ENCODE results near the gene TP63. TPM values are rescaled to one million over a fixed set of nuclear protein-coding genes. Genes with fewer than 3 reads are reported as not detected.

TP63 gene
- total RNA-seq = 144 TPM

GRCh38 chr3:189631373-189631408 is at the start of gene TP63:
Gene TP63, plus strand, starts transcription at chr3:189631389. Its CDS starts 127 bp downstream, at chr3:189631516.
- Histone ChIP-seq H3K27me3 (no peaks in the 10 kb centered on the region), H3K36me3 (no peaks in the 10 kb centered on the region), H3K9me3 (no peaks in the 10 kb centered on the region), H3K4me1 (peaks cover 8% of the 10 kb centered on the region), H3K4me3 (no peak within 1 kb of the TSS), H3K27ac (no peak within 1 kb of the TSS)
- no peak for TF ChIP-seq POLR2AphosphoS5 (IDR thresholded peaks at IDR 0.05; ENCODE audit: insufficient read depth in 1 of 2, low read depth in 1 of 2)
- TF ChIP-seq, protein P1, sequence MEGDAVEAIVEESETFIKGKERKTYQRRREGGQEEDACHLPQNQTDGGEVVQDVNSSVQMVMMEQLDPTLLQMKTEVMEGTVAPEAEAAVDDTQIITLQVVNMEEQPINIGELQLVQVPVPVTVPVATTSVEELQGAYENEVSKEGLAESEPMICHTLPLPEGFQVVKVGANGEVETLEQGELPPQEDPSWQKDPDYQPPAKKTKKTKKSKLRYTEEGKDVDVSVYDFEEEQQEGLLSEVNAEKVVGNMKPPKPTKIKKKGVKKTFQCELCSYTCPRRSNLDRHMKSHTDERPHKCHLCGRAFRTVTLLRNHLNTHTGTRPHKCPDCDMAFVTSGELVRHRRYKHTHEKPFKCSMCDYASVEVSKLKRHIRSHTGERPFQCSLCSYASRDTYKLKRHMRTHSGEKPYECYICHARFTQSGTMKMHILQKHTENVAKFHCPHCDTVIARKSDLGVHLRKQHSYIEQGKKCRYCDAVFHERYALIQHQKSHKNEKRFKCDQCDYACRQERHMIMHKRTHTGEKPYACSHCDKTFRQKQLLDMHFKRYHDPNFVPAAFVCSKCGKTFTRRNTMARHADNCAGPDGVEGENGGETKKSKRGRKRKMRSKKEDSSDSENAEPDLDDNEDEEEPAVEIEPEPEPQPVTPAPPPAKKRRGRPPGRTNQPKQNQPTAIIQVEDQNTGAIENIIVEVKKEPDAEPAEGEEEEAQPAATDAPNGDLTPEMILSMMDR (IDR thresholded peaks at IDR 0.05) = no peak
- no peak for TF ChIP-seq POLR2A (IDR thresholded peaks at IDR 0.05)
- intact Hi-C loops (cut with DNase I) = no loop called here
- no peak for DNase-seq (ENCODE audit: extremely low spot score in 2 of 2)

DNA sequence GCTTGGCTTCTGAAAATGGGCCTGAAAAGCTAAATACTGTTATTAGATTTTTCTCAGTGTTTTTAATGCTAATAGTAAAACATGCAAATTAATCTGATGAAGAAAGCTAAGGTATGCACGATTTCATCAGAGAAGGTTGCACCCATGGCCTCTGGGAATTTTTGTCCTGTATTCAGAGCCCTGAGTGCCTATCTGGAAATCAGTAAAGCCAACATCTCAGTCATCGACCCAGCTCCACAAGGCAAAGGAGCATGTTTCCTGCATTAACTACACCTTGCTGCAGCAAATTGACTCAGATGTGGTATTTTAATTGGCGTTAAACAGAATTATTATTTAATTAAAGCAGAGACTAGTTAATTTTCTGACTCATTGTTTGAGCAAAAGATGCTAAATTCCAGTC is 49.0 kb upstream of the TP63 start:
- Histone ChIP-seq H3K9me3 (no peaks in the 10 kb centered on the region), H3K27me3 (no peaks in the 10 kb centered on the region), H3K4me3 (no peak overlapping the region), H3K36me3 (no peaks in the 10 kb centered on the region), H3K27ac (no peak overlapping the region), H3K4me1 (no peaks in the 10 kb centered on the region)
- TF ChIP-seq POLR2A (IDR thresholded peaks at IDR 0.05) = no peak
- TF ChIP-seq POLR2AphosphoS5 (IDR thresholded peaks at IDR 0.05; ENCODE audit: insufficient read depth in 1 of 2, low read depth in 1 of 2) = no peak
- TF ChIP-seq, protein P1 (IDR thresholded peaks at IDR 0.05) = no peak
- intact Hi-C loops (cut with DNase I) = no loop called here
- no peak for DNase-seq (ENCODE audit: extremely low spot score in 2 of 2)

DNA sequence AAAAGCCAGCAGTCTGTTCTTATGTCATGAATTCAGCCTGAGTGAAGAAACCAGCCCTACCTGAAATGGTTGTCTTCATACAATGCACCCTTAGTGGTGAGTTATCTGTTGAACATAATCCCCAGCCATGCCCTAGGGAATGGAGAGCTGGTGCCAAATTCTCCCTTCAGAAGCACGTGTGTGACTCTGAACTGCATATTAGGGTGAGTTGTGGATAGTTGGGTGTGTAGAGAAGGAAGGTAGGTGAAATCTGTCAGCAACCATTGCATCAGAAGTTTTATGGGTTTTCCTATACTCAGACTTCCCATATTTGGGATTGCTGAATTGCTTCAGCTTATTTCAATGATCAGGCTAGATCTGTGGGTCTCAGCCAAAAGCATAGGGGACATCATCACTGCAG is 46.5 kb upstream of the TP63 start:
- no peaks in the 10 kb centered on the region for H3K9me3 ChIP-seq
- intact Hi-C loops (cut with DNase I) = no loop called here
- H3K36me3 ChIP-seq = no peaks in the 10 kb centered on the region
- no peak for DNase-seq (ENCODE audit: extremely low spot score in 2 of 2)
- H3K4me3 ChIP-seq = no peak overlapping the region
- TF ChIP-seq POLR2AphosphoS5 (IDR thresholded peaks at IDR 0.05; ENCODE audit: insufficient read depth in 1 of 2, low read depth in 1 of 2) (peak in 1 of 2 donors; percentile 60), POLR2A (IDR thresholded peaks at IDR 0.05) (no peak)
- TF ChIP-seq, protein P1 (IDR thresholded peaks at IDR 0.05) = no peak
- H3K27ac ChIP-seq = no peak overlapping the region
- H3K4me1 ChIP-seq = no peaks in the 10 kb centered on the region
- no peaks in the 10 kb centered on the region for H3K27me3 ChIP-seq

DNA sequence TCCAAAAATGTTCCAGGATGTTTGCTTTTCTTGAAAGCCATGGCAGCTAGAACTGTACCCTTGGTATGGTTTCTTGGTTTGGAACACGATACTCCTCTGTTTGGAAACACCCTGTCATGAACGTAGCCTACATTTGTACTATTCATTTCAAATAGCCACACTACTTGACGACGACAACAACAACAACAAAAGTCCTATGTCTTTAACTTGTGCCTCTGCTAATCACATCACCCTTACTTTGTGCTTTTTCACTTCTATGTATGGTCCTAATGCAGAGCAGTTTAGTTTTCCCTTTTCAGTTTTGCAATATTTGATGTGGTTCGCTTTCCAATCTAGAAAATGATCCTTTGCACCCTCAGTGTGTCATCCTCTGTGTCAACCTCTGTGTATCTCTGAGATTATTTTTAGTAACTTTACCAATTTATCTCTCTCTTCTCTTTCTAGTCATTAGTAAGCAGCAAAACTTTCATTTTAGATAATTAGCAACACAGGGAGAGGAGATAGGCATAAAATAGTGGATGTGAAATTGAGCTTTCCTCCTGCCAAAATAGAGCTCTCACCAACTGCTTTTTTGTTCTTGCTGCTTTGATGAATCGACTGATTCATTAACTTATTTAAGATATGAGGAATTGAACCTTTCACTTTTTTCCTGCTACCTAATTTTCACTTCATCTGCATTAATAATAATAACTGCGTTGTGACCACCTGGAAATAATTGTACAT is 44.1 kb upstream of the TP63 start:
- no peak overlapping the region for H3K27ac ChIP-seq
- TF ChIP-seq, protein P1 (IDR thresholded peaks at IDR 0.05) = no peak
- TF ChIP-seq POLR2AphosphoS5 (IDR thresholded peaks at IDR 0.05; ENCODE audit: insufficient read depth in 1 of 2, low read depth in 1 of 2) (no peak), POLR2A (IDR thresholded peaks at IDR 0.05) (no peak)
- intact Hi-C loops (cut with DNase I) = no loop called here

DNA sequence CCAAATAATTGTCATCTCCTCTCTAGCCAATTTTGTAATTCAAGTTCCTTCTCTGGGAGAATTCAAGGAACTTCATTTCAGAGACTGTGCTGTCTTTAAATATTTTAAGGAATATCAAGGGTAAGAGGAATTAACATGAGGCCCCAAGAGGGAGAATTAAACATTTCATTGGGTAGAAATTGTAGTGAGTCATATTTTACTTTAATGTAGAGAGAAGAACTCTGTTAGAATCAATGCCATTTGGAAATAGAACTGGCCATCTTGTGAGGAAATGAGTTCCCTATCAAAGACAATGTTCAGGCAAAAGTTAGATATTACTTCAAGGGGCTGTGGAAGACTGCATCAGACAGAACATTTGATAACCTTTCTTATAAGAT is 43.5 kb upstream of the TP63 start:
- DNase-seq (ENCODE audit: extremely low spot score in 2 of 2) = no peak
- Histone ChIP-seq H3K9me3 (no peaks in the 10 kb centered on the region), H3K27ac (no peak overlapping the region), H3K27me3 (no peaks in the 10 kb centered on the region), H3K4me3 (no peak overlapping the region), H3K36me3 (no peaks in the 10 kb centered on the region), H3K4me1 (no peaks in the 10 kb centered on the region)
- intact Hi-C loops (cut with DNase I) = no loop called here
- TF ChIP-seq, protein P1 (IDR thresholded peaks at IDR 0.05) = no peak
- TF ChIP-seq POLR2A (IDR thresholded peaks at IDR 0.05) = no peak
- no peak for TF ChIP-seq POLR2AphosphoS5 (IDR thresholded peaks at IDR 0.05; ENCODE audit: insufficient read depth in 1 of 2, low read depth in 1 of 2)

More for the DNA sequence above, 44.1 kb upstream of the TP63 start:
- H3K4me3 ChIP-seq = no peak overlapping the region
- no peaks in the 10 kb centered on the region for H3K9me3 ChIP-seq
- no peaks in the 10 kb centered on the region for H3K4me1 ChIP-seq
- no peaks in the 10 kb centered on the region for H3K36me3 ChIP-seq
- H3K27me3 ChIP-seq = no peaks in the 10 kb centered on the region
- no peak for DNase-seq (ENCODE audit: extremely low spot score in 2 of 2)
